Lower leg skin (tissue), 4 donors: ENCODE results near the gene MYH15. TPM values are rescaled to one million over a fixed set of nuclear protein-coding genes. Genes with fewer than 3 reads are reported as not detected.

Experiments used
- DNase-seq, 2 donors: peaks; one replicate each; pipeline ENCODE4 v3.0.0-alpha.2; 2019; ENCODE audit warnings: low spot score in 2 of 2
- H3K4me3 ChIP-seq: fragments of 200-600 bp; sonication (generic); 2 replicates; pipeline ENCODE4 v1.5.1; 2017; ENCODE audit warnings: mild to moderate bottlenecking, low read depth; ENCODE audit not compliant: poor library complexity, severe bottlenecking
- CTCF ChIP-seq, 3 donors: fragments of 450-650 bp; IDR thresholded peaks; one replicate each; pipeline ENCODE4 v1.5.1; 2016; ENCODE audit warnings: antibody characterized with exemption in 3 of 3, mild to moderate bottlenecking in 3 of 3, moderate library complexity in 2 of 3
- POLR2A ChIP-seq, 2 donors: fragments of 450-650 bp; IDR thresholded peaks; one replicate each; pipeline ENCODE4 v1.6.1; 2016 to 2017; ENCODE audit warnings: antibody characterized with exemption in 2 of 2, mild to moderate bottlenecking in 1 of 2, moderate library complexity in 1 of 2
- WGBS, 2 donors: methylation state at CpG; one replicate each; pipeline ENCODE4 v1.1.5; 2018; 5-methylcytosine and 5-hydroxymethylcytosine counted together
- intact Hi-C: fragments of 100-400 bp; cut with DNase I; formaldehyde crosslinking; loops from one replicate; pipeline ENCODE4 v1.15.0; 2023; ENCODE audit warnings: low total_unique reads
- total RNA-seq, 4 donors: library from RNA; depleted of rRNA; stranded (reverse); fragments of >200 nt; gene quantifications; one replicate each; pipeline ENCODE4 v1.1.0, GENCODE V29; 2016

The MYH15 gene
- total RNA-seq, 4 donors from 2014 or later = 0.04 to 0.88 (median 0.27) TPM

- no peak for TF ChIP-seq POLR2A (IDR thresholded peaks at IDR 0.05)
- TF ChIP-seq CTCF (IDR thresholded peaks at IDR 0.05) = no peak
Measured at GRCh38 chr3:108359011-108359410, 151.4 kb downstream of the MYH15 start.

GRCh38 chr3:108357042-108357441, 153.4 kb downstream of the MYH15 start:
- intact Hi-C loops = no loop called here
- TF ChIP-seq CTCF (IDR thresholded peaks at IDR 0.05) = no peak
- no peak for TF ChIP-seq POLR2A (IDR thresholded peaks at IDR 0.05)
- 86 to 90% methylated on average over 2 of the region's 2 CpGs for WGBS, 2 donors
- DNase-seq = no peak
- H3K4me3 ChIP-seq = no peak overlapping the region

More at GRCh38 chr3:108359011-108359410, 151.4 kb downstream of the MYH15 start:
- H3K4me3 ChIP-seq = no peak overlapping the region
- WGBS, 2 donors = 68% methylated on average over 2 of the region's 2 CpGs
- intact Hi-C loops = no loop called here
- DNase-seq = no peak

GRCh38 chr3:108354562-108354961, 155.8 kb downstream of the MYH15 start:
- 94 to 100% methylated on average over 1 of the region's 1 CpG for WGBS, 2 donors
- H3K4me3 ChIP-seq = no peak overlapping the region
- no peak for TF ChIP-seq CTCF (IDR thresholded peaks at IDR 0.05)
- TF ChIP-seq POLR2A (IDR thresholded peaks at IDR 0.05) = no peak
- DNase-seq = no peak
- intact Hi-C loops = no loop called here

- 68 to 75% methylated on average over 3 of the region's 3 CpGs for WGBS, 2 donors
- no peak for DNase-seq
- H3K4me3 ChIP-seq = no peak overlapping the region
- intact Hi-C loops = no loop called here
- TF ChIP-seq CTCF (IDR thresholded peaks at IDR 0.05) = no peak
- no peak for TF ChIP-seq POLR2A (IDR thresholded peaks at IDR 0.05)
Measured at GRCh38 chr3:108352176-108352575, 158.2 kb downstream of the MYH15 start.

GRCh38 chr3:108346301-108347227, 163.8 kb downstream of the MYH15 start:
- WGBS, 2 donors = 84 to 88% methylated on average over 5 of the region's 5 CpGs
- intact Hi-C loops = no loop called here

More at GRCh38 chr3:108346301-108347227, 163.8 kb downstream of the MYH15 start:
- H3K4me3 ChIP-seq = no peak overlapping the region
- no peak for DNase-seq
- TF ChIP-seq POLR2A (IDR thresholded peaks at IDR 0.05) (no peak), CTCF (IDR thresholded peaks at IDR 0.05) (no peak)
